ENCODE measurements around the gene FAAP100. TPM values are rescaled to one million over a fixed set of nuclear protein-coding genes. Genes with fewer than 3 reads are reported as not detected.

The FAAP100 gene
- total and polyA plus RNA-seq, 8 donors, result 23.0 to 33.7 (median 28.3) TPM

DNA sequence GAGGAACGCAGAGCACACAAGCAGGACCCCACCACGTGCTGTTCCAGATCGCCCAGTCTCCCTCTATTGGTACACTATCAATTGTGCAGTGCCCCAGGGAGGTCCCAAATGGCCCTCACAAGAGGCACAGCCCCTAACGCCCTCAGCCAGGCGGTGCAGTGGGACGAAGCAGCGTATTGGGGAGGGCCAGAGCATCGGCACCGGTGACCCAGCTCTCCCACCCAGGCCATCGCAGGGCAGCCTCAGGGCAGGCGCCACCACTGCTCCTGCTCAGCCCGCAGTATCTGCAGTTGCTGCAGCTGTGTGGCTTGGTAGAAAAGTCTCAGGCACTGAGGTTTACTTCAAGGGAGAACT is 5.9 kb upstream of the FAAP100 start:
- TF ChIP-seq, protein P1, sequence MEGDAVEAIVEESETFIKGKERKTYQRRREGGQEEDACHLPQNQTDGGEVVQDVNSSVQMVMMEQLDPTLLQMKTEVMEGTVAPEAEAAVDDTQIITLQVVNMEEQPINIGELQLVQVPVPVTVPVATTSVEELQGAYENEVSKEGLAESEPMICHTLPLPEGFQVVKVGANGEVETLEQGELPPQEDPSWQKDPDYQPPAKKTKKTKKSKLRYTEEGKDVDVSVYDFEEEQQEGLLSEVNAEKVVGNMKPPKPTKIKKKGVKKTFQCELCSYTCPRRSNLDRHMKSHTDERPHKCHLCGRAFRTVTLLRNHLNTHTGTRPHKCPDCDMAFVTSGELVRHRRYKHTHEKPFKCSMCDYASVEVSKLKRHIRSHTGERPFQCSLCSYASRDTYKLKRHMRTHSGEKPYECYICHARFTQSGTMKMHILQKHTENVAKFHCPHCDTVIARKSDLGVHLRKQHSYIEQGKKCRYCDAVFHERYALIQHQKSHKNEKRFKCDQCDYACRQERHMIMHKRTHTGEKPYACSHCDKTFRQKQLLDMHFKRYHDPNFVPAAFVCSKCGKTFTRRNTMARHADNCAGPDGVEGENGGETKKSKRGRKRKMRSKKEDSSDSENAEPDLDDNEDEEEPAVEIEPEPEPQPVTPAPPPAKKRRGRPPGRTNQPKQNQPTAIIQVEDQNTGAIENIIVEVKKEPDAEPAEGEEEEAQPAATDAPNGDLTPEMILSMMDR (IDR thresholded peaks at IDR 0.05), result no peak
- H3K9me3 ChIP-seq, result no peaks in the 10 kb centered on the region
- H3K4me1 ChIP-seq, result peaks cover 11 to 64% of the 10 kb centered on the region in 2 donors
- ATAC-seq (no peak), DNase-seq (peak in 1 of 4 donors; percentile 57)
- no peaks in the 10 kb centered on the region for H3K27me3 ChIP-seq
- intact Hi-C loops (cut with DNase I), result no loop called here
- peaks cover 0 to 74% of the 10 kb centered on the region in 2 donors for H3K36me3 ChIP-seq
- H3K4me3 ChIP-seq, result no peak overlapping the region
- no peak overlapping the region for H3K27ac ChIP-seq

DNA sequence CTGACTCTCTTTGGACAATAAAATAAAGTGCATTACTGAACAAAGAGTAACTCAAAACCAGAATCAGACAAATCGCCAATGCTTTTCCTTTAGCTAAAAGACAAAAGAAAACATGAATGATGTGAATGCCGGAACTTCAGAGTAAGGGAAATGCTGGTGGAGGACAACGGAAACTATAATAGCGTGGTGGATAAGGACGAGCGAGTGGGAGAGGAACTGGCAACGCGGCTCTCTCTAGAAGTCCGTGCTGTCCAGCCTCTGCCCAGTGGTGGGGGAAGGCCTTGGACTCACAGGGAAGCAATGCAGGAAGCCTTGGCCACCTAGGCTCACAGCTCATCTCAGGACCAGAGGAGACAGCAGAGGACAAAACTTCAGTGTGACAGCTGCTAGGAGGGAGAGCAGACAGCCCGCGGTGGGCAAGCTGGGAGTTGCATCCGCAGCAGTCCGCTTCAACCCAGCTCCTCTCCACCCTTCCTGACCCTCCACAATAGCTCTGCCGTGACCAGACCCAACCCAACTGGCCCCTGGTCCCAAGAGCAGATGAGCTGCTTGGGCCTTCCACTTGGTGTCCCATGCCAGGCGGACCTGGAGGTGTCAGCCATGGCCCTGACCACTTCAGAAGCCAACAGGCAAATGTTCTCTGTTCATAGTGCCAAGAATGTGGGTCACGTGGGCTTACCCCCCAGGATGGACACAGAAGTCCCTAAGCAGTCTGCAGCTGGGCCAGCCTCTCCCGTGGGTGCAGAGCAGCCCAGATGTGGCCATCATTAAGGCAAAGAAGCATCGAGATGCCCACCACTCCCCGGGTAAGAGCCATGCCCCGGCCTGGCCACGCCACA is 5.3 kb upstream of the FAAP100 start:
- Histone ChIP-seq H3K4me3 (no peak overlapping the region), H3K4me1 (peaks cover 11 to 62% of the 10 kb centered on the region in 2 donors), H3K36me3 (peaks cover 0 to 68% of the 10 kb centered on the region in 2 donors), H3K27ac (no peak overlapping the region), H3K9me3 (no peaks in the 10 kb centered on the region), H3K27me3 (no peaks in the 10 kb centered on the region)
- TF ChIP-seq, protein P1 (IDR thresholded peaks at IDR 0.05), result no peak
- intact Hi-C loops (cut with DNase I), result no loop called here
- ATAC-seq (no peak), DNase-seq (peak in 1 of 4 donors; percentile 34)

DNA sequence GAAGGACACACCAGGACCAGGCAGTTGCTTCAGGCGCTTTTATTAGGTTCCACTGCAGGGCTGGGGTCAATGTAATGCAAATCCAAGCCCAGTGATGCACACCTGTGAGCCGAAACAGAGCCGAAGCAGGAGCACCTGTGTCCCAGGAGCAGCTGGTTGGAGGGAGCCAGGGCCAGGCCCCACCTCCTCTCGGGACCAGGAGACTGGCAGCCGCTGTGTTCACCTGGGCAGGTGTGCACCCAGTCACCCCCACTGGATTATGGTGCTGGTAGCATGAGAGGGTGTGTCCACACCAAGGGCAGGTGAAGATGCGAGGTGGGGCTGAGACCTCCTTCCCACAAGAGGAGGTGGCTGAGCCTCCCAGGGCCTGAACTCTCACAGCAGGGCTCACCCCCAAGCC is 4.7 kb upstream of the FAAP100 start:
- Histone ChIP-seq H3K27ac (peak overlapping the region in 1 of 2 donors; percentile 26), H3K4me1 (peaks cover 11 to 56% of the 10 kb centered on the region in 2 donors), H3K36me3 (peaks cover 0 to 61% of the 10 kb centered on the region in 2 donors), H3K27me3 (no peaks in the 10 kb centered on the region), H3K9me3 (no peaks in the 10 kb centered on the region), H3K4me3 (no peak overlapping the region)
- TF ChIP-seq, protein P1 (IDR thresholded peaks at IDR 0.05), result no peak
- intact Hi-C loops (cut with DNase I), result no loop called here
- DNase-seq (peak in 1 of 4 donors; percentile 37), ATAC-seq (no peak)

DNA sequence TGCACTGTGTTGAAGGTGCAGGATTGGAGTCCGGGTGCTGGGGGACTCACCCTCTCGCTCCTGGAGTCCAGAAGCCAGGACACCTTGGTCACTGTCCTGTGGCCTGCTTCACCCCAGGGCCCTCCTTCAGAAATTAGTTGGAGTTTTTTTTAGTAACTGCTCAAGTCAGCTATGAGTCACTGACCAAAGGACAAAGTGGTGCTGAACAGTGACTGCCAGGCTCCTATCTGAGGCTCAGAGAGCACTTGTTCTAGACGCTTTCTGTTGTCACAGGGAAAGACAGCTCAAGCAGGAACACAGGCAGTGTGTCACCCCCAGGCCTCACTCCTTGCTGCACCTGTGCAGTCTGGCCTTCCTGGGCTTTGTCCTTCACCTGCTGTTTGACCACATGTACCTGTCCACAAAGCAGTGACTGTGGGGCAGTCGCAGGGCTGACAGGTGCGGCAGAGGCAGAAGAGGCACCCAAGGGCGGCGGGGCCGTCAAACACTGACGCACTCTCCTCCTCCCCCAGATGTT is 4.1 kb upstream of the FAAP100 start:
- Histone ChIP-seq H3K4me3 (no peak overlapping the region), H3K9me3 (no peaks in the 10 kb centered on the region), H3K4me1 (peaks cover 14 to 55% of the 10 kb centered on the region in 2 donors), H3K36me3 (peaks cover 0 to 55% of the 10 kb centered on the region in 2 donors), H3K27me3 (no peaks in the 10 kb centered on the region), H3K27ac (peak overlapping the region in 1 of 2 donors; percentile 26)
- ATAC-seq (peak; percentile 42), DNase-seq (peak in 1 of 4 donors; percentile 57)
- TF ChIP-seq, protein P1 (IDR thresholded peaks at IDR 0.05), result no peak
- intact Hi-C loops (cut with DNase I), result no loop called here

DNA sequence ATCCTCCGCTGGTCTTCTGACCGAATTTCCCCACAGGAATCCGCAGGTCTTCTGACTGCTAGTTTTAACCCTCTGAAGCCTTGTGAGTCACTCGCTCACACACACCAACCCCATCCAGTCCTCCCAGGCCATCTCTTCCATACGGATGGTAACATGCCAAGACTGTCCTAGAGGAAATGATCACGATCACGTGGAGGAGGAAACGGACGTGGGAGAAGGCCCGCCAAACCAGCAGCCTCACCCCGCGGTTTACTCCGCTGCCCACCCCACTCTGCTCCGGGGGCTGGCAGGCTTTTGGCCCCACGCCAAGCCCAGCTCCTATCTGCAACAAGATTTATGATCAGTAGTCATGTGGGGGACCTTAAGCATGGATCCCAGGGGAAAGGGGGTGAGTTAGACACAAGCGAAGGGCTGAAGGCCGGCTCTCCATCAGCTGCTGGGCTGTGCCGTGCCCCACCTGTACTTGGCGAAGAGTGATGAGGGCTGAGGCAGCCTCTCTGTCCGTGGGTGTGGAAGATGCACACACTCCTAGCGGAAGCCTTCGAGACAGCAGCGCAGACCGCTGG is 1.5 kb upstream of the FAAP100 start:
- H3K4me1 ChIP-seq, result peaks cover 17 to 53% of the 10 kb centered on the region in 2 donors
- no peaks in the 10 kb centered on the region for H3K27me3 ChIP-seq
- peaks cover 0 to 51% of the 10 kb centered on the region in 2 donors for H3K36me3 ChIP-seq
- DNase-seq, result peak in 1 of 4 donors; percentile 73
- intact Hi-C loops (cut with DNase I), result no loop called here
- H3K27ac ChIP-seq, result peak overlapping the region; percentile 60 to 88
- TF ChIP-seq, protein P1 (IDR thresholded peaks at IDR 0.05), result no peak
- peak overlapping the region in 1 of 2 donors; percentile 75 for H3K4me3 ChIP-seq
- peak; percentile 4 for ATAC-seq
- no peaks in the 10 kb centered on the region for H3K9me3 ChIP-seq
